ENCODE data around the gene RASSF8. TPM values are rescaled to one million over a fixed set of nuclear protein-coding genes. Genes with fewer than 3 reads are reported as not detected.

RASSF8 gene
- total RNA-seq, 1 donor from 2014 or later, result 26.2 TPM

DNA sequence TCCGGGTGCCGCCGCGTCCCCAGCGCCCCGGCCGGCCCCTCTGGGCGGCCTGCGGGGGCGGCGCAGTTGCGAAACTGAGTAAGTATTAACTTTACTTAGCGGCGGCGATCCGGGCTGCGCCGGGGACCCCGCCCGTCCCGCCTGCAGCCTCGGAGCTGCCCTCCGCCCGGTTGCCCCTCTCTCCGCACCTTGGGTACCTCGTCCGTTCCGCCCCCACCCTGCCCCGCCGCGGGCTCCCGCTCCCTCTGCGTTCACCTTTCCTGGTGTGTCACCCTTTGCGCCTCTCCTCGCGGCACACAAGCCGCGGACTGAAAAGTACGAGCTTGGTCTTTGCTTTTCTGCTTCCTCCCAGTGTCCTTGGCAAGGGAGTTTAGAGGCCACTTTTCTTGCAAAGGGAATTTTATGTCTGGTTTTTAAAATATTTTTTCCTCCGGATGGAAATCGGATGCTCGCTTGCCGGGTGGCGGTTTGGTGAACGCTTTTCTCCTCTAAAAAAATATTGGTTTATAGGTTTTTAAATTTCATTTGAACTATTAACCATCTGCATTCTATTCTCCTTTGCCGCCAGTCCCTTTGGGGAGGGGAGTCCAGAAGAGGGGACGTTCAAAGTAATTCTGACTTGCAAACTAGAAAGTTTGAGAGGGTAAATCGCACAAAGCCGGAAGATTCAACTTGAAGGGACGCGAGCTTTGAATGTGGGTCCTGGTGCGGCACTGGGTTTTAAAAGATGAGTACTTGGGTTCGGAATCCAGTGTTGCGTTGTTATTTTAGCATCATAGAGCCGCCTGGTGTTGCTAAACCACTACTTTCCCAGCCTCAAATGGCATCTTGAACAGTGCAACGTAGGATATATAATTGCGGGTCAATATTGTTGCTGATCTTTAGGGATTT, 834 bp downstream of the RASSF8 start:
- peak; percentile 43 for ATAC-seq
- intact Hi-C loops (cut with DNase I), result loop anchor here (5.0 kb wide), 2 partner anchors 68 to 527 kb away; no protein-coding TSS in a partner anchor
- DNase-seq (ENCODE audit: missing footprints), result peak; percentile 76

DNA sequence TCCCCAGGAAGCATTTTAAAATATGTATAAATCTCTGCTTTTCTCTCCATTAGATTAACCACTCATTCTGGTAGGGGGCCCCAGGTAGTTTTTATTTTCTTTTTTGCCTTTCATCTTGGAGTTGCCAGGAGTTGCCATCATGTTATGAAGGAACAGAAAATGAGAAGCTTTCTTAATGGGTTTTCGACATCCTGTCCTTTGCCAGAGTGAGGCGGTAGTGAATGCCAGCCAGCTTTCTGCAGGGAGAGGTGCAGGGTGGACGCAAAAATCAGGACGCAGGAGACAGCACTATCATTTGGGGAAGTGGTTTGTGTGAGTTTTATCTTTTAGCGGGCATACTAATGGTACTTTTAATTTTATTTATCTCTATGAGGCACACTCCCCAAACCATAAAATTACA, 1.7 kb downstream of the RASSF8 start:
- intact Hi-C loops (cut with DNase I), result loop anchor here (2.0 kb wide), 1 partner anchor 53 kb away; no protein-coding TSS in a partner anchor
- DNase-seq (ENCODE audit: missing footprints), result no peak
- no peak for ATAC-seq

DNA sequence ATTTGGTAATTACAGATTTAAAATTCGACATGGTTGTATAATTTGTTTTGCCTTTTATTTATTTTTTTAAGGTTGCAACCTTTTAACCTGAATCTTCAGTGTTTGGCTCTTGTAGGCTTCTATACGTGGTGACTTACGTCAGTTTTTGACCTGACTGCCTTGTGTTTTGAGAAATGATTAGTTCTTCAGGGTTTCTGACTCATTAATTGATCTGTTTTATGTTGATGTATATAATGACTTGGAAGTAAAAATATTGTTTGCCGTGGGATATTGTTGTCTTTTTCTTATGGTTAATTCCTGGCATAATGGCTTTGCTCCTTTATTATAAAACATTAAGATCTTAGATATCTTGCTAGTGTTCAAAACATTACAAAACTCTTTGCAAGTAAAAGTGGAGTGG, 2.5 kb downstream of the RASSF8 start:
- ATAC-seq, result no peak
- intact Hi-C loops (cut with DNase I), result loop anchor here (2.0 kb wide), 1 partner anchor 52 kb away; no protein-coding TSS in a partner anchor

DNA sequence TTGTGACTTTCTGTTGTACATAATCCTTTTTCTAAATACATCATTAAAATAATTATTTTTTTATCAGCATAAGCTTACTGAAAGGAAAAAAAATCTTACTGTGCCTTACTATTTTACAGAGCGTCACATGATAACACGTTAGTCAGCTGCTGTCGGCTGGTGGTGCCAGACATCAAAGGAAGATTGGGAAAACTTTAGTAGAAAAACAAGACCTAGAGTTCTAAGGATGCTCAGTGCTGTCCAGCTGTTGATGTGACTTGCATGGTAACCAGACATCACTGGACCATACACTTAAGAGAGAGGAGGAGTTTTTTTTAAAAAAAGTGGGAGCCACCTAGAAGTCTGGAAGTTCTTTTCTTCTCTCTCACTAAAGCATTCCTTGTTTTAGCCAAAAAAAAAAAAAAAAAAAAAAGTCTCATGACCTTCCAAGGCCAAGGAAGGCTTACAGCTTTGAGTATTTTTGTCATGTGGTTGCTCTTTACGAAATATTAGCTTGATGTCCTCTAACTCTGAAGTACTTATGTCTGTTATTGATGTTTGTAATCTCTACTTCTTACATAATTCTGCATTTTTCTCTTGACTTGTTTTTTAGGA, 4.5 kb downstream of the RASSF8 start:
- ATAC-seq (no peak), DNase-seq (ENCODE audit: missing footprints) (no peak)
- intact Hi-C loops (cut with DNase I), result no loop called here

More for the DNA sequence above, 2.5 kb downstream of the RASSF8 start:
- DNase-seq (ENCODE audit: missing footprints), result no peak

DNA sequence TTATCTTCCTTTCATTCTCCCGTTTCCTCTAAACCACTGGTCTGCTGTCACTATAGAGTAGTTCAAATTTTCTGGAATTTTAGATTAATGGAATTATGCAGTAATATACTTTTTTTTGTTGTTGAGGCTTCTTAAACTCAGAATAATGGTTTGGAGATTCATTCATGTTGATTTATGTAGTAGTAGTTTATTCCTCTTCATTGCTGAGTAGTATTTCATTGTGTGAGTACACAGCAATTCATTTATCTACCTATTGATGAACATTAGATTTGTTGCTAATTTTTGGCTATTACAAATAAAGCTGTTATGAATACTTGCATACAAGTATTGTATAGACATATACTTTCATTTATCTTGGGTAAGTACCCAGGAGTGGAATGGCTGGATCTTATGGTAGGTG, 7.2 kb downstream of the RASSF8 start:
- DNase-seq (ENCODE audit: missing footprints) (no peak), ATAC-seq (no peak)
- intact Hi-C loops (cut with DNase I), result no loop called here

DNA sequence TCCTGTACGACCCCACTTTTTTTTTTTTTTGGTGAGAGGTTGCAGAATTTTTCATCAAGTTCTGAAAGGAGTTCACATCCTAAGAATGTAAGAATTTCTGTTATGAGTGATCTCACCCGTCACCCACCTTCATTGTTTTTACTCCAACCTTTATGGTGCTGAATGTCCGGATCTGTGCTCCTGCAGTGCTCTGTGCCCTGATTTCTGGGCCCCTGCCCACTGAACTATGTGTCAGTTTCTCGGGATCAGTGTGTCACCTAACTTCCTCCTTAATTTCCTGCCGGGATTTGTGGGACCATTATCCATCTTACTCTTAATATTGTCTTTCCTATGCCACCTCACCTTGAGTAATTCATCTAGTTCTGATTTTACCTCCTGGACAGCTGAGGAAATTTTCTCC, 11.6 kb downstream of the RASSF8 start:
- ATAC-seq, result no peak
- DNase-seq (ENCODE audit: missing footprints), result no peak
- intact Hi-C loops (cut with DNase I), result no loop called here

DNA sequence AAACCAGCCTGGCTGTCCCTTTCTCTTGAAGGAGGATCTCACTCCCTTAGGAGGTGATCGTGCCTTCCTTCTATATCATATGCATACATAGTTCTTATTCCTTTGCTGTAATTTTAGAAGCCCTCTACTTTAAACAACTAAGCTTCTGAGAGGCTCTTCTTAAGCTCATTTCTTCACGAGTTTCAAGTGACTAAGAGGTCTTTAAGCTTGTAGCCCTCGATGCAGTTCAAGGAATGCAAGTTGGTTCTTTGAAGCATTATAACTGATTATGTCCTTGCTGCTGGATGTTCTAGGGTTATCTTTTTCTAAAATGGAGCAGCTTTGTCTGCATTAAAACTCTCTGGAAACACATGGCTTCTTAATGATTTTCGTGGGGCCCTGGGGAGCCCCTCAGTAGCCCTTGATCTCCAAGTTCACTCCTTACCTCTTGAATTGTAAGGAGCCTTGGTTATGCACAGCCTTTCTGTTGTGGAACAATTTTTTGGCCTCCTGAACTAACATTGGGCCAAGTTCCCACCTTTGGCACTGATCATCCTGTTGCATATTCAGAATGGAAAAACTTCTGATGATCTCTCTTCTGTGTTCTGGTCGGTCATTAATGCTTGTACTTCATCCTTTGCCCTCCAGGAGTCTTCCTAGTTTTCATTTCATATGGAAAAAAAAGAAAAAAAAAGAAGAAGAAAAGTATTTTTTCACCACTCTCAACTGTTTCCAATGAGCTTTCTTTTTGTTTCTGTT, 12.6 kb downstream of the RASSF8 start:
- intact Hi-C loops (cut with DNase I), result no loop called here
- DNase-seq (ENCODE audit: missing footprints) (no peak), ATAC-seq (peak; percentile 44)

DNA sequence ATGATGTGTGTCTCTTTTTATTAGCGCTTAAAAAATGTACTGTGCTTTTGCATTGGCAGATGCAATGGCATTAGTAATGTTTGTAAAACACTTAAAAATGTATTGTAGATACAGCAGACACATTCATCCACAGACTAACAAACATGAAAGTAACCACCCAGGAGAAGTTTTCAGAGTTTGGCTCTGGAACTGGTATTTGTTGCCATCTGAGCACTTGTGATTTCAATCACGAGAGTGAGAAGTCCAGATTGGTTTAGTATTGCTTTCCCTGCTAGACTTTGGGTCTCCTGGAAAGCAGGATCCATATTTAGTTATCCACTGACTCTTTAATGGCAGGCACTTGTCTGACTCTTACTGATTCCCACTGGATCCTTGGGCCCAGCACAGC, 13.2 kb downstream of the RASSF8 start:
- DNase-seq (ENCODE audit: missing footprints), result no peak
- intact Hi-C loops (cut with DNase I), result no loop called here
- ATAC-seq, result no peak

DNA sequence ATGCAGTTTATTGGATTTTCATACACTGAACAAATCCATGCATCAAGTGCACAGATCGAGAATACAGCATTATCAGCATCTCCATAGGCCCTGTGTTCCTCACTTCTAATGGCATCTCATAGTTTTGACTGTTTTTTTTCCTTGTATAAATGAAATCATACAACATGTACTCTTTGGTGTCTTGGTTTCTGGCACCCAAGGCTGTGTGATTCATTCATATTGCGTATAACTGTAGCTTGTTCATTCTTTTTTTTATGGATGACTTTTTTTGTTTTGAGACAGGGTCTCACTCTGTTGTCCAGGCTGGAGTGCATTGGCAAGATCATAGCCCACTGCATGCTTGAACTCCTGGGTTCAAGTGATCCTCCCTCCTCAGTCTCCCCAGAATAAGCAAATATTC, 14.3 kb downstream of the RASSF8 start:
- intact Hi-C loops (cut with DNase I), result no loop called here
- no peak for DNase-seq (ENCODE audit: missing footprints)
- no peak for ATAC-seq

DNA sequence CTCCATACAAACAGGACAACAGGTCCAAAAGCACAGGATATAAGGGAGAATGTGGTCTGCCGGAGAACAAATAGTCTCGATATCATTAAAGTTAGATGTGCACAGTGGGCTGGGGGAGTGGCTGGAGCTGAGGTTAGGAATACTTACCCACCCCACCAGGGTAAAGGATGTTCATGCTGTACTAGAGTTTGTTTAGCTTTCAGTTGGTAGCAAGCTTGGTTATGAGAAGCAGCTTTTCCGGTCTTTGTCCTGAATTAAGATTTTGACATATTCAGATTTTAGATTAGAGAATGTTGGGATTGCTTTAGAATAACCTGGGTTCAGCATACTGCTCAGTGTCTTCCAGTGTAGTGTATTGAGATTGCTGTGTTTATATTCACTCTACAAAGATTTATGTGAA, 16.7 kb downstream of the RASSF8 start:
- intact Hi-C loops (cut with DNase I), result no loop called here
- no peak for ATAC-seq
- DNase-seq (ENCODE audit: missing footprints), result no peak

DNA sequence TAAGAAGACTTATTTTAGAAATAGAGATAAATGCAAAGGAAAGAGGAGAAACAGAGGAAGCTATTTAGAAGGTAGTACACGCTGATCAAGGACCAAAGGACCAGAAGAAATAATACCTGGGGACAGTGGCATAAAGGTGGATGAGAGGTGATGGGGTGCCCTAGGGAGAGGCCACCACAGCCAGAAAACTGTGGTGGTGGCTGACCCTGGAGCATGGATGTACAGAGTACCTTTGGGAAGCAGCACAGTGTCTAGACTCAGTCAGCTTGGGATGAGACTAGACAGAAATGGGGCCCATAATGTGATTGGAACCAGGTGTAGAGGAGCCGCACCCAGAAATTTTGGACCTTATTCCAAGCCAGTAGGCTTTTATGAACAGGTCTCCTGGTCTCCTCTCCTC, 17.2 kb downstream of the RASSF8 start:
- no peak for ATAC-seq
- DNase-seq (ENCODE audit: missing footprints), result no peak

DNA sequence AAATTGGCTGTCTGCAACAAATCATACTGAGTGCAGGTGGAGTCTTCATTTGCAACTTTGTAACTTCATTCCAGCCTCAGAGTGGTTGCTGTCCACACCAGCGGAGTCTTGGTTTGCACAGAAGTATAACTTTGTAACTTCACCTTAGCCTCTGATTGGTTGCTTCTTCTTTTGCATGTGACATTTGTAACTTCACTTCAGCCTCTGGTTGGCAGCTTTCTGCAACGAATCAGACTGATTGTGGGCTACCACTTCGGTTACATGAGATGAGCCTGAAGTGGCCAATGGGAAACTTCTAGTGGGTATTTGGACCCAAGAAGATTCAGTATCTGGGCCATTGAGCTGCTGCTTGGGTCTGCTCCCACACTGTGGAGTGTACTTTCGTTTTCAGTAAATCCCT, 17.8 kb downstream of the RASSF8 start:
- intact Hi-C loops (cut with DNase I), result no loop called here
- DNase-seq (ENCODE audit: missing footprints) (no peak), ATAC-seq (no peak)

More for the DNA sequence above, 17.2 kb downstream of the RASSF8 start:
- intact Hi-C loops (cut with DNase I), result no loop called here

DNA sequence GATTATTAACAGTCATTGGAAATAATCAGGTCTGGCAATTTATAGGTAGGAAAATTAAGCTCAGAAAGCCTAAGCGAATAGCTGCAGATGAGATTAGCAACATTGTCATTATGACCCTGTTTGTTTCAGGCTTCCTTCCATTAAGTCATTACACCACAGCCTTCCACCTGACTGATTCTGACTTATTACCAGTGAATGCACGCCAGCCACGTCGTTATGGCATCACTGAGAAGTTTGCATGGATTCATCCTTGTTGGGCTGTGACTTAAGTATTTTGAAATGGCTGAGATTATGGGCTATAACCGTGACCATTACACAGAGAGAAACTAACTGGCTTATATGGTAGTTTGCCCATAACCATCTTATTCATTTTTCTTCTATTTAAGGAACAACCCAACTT, 18.6 kb downstream of the RASSF8 start:
- ATAC-seq (no peak), DNase-seq (ENCODE audit: missing footprints) (no peak)
- intact Hi-C loops (cut with DNase I), result no loop called here

DNA sequence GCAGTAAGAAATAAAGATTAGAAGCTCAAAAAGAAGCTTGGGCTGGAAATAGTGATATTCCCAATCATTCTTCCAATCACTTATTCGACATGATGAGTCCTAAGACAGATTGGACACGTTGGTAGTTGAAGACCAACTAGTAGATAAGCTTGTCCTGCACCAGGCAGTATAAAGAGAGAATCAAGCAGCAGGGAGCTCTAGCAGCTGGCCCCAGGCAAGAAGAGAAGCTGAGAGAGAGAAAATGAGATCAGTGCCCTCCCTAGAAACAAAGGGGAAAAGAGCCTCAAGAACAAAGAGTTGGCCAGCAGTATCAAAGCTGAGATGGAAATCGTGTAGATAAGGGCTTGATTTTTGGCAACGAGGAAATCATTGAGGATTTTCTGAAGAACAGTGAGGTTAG, 20.6 kb downstream of the RASSF8 start:
- intact Hi-C loops (cut with DNase I), result no loop called here
- DNase-seq (ENCODE audit: missing footprints) (no peak), ATAC-seq (no peak)

DNA sequence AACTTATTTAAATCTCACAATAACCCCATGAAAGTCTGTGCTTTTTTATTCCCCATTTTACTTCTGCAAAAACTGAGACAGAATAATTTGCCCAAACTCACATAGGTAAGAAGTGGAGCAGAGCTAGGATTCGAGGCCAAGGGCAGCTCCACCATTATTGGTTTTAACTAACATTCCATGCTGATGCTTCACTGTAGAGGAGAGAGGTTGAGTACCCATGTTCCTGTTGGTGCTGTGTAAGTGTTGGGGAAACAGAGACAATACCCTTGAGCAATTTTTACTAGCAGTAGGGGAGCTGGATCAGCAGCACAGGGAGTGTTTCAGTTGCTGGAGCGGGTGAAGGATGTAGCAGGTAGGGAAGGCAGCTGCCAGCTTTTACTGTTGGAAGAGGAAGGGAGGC, 21.1 kb downstream of the RASSF8 start:
- ATAC-seq (no peak), DNase-seq (ENCODE audit: missing footprints) (no peak)
- intact Hi-C loops (cut with DNase I), result no loop called here

DNA sequence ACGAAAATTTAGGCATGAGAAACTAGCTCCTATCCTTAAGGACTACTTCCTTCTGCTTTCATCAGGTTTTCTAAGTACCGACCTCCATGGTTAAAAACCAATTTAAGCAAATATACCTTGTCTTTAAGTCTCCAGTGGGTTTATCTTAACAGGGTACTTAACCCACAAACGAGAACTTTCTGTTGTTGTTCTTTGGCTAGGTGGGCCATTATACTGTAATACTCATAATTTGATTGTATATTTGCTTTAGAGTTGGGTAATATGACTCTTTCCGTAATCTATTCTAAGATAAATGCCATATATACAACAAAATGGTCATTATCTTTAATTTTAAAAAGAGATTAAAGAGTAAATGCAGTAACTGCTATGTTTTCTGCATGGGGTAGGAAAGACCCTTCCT, 21.6 kb downstream of the RASSF8 start:
- no peak for DNase-seq (ENCODE audit: missing footprints)
- no peak for ATAC-seq
- intact Hi-C loops (cut with DNase I), result no loop called here

DNA sequence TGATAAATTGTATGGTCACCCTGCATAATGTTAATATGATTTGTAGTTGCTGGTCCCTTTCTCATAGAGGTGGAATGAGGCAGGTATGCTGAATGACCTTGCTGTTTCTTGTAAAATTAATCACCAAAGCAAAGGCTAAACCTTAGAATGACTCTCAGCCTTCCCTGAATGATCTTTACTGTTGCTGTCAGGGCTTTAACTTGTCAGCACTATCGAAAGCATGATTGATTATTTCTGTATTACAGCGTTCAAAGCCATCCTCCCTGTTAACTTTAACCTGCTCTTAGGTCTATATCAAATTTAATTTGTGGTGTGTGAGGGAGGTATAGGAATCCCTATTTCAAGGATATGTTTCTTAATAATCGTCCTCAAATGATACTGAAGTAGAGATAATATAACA, 23.1 kb downstream of the RASSF8 start:
- intact Hi-C loops (cut with DNase I), result no loop called here
- DNase-seq (ENCODE audit: missing footprints) (no peak), ATAC-seq (no peak)

DNA sequence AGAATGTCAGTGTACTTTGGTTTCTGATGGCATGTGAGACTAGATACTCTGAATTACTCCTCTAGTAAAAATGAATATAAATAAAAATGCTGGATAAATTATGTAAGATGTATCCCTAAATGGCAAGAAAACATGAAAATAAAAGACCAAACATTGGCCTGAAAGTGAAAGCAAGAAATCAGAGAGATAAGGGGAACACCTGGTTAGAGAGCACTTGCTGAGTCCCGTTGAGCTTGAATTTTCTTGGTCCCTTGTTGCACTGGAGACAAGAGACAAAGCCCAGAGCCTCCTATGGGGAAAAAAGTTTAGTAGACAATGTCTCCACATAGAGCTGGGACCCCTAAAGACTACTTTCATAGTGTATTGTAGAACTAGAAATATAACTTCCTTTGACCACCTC, 23.9 kb downstream of the RASSF8 start:
- DNase-seq (ENCODE audit: missing footprints) (no peak), ATAC-seq (no peak)
- intact Hi-C loops (cut with DNase I), result no loop called here

DNA sequence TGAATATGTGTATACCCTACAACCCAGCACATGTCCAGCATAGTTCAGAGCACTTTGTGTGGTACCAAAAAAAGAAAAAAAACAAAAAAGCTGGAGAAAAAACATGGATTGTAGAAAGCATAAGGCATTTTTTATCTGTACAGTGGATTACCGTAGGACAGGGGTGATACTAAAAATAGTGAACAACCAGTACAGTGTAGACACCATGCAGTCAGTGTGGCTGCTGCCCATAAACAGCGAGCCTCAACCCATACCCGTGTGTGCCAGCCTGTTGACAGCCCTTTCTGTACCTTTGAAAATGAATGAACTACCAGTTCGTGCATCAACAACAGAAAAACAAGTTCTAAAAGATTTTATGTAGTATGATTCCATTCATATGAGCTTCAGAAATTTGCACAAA, 25.1 kb downstream of the RASSF8 start:
- ATAC-seq, result peak; percentile 59
- DNase-seq (ENCODE audit: missing footprints), result no peak
- intact Hi-C loops (cut with DNase I), result no loop called here

DNA sequence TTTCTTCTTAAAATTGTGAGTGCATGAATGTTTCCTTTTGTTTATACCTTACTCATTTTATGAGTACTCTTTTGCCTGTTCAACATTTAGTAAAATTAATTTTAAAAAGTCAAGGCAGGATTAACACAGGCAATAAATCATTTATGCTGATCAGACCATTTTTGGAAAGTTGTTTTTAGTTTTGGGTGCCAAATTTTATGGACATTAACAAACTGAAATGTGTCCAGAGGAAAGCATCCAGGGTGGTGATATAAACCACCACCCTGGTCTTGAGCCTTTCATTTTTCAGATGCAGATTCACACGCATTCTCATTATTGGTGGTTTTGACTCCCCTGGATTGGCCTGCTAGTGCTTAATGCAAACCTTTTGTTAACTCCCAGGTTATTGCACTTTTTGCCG, 26.3 kb downstream of the RASSF8 start:
- intact Hi-C loops (cut with DNase I), result no loop called here
- ATAC-seq (no peak), DNase-seq (ENCODE audit: missing footprints) (no peak)

Data from Right ventricle myocardium inferior (tissue), 1 donor.